Peyer's patch (tissue), 4 donors: ENCODE data around the gene RHBDL1.
A peak's percentile ranks its signal among the peaks of the same experiment; 100 is the strongest.
"Not testable (repeated sequence)": the region's sequence is repeated elsewhere in the genome, so short reads cannot be mapped to it uniquely, and the experiment has no call there.

Experiments
- POLR2A ChIP-seq, 2 donors: fragments of 450-650 bp; IDR thresholded peaks; one replicate each; pipeline ENCODE4 v1.5.1; 2017; ENCODE audit warnings: antibody characterized with exemption in 2 of 2, mild to moderate bottlenecking in 2 of 2, moderate library complexity in 2 of 2
- TF ChIP-seq, protein P1 (sequence below), 6 experiments: fragments of 450-650 bp in 4 of 6; fragments of 200-600 bp in 2 of 6; sonication (generic) in 1 of 6; IDR thresholded peaks; one replicate each; pipeline ENCODE4 v1.5.1; 2017 to 2019; ENCODE audit warnings: antibody characterized with exemption in 6 of 6, mild to moderate bottlenecking in 3 of 6, moderate library complexity in 1 of 6

DNA sequence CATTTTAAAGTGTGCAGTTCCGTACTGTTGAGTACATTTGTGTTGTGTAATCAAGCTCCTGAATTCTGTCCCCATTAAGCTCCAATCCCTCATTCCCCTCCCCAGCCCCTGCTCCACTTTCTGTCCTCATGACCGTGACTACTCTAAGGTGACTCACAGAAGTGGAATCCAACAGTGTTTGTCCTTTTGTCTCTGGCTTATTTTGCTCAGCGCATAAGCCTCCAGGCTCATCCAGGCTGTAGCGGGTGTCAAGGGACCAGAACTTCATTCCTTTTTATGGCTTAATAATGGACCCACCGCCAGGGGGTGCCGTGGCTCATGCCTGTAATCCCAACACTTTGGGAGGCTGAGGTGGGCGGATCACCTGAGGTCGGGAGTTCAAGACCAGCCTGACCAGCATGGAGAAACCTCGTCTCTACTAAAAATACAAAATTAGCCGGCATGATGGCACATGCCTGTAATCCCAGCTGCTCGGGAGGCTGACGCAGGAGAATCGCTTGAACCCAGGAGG lies 37.3 kb downstream of the RHBDL1 start:
- TF ChIP-seq, protein P1, sequence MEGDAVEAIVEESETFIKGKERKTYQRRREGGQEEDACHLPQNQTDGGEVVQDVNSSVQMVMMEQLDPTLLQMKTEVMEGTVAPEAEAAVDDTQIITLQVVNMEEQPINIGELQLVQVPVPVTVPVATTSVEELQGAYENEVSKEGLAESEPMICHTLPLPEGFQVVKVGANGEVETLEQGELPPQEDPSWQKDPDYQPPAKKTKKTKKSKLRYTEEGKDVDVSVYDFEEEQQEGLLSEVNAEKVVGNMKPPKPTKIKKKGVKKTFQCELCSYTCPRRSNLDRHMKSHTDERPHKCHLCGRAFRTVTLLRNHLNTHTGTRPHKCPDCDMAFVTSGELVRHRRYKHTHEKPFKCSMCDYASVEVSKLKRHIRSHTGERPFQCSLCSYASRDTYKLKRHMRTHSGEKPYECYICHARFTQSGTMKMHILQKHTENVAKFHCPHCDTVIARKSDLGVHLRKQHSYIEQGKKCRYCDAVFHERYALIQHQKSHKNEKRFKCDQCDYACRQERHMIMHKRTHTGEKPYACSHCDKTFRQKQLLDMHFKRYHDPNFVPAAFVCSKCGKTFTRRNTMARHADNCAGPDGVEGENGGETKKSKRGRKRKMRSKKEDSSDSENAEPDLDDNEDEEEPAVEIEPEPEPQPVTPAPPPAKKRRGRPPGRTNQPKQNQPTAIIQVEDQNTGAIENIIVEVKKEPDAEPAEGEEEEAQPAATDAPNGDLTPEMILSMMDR (IDR thresholded peaks at IDR 0.05): peak in 5 of 6 experiments; percentile 29 to 43 (median 34)
- TF ChIP-seq POLR2A (IDR thresholded peaks at IDR 0.05): not testable (repeated sequence)
